Mesenchymal stem cell (in vitro differentiated cells and primary cell): Measurements from ENCODE around the gene SLC9A3.
A peak's percentile ranks its signal among the peaks of the same experiment; 100 is the strongest.

ENCODE experiments used
- DNase-seq: peaks from one replicate; pipeline ENCODE4 v3.0.0-alpha.2; 2013
- H2AFZ ChIP-seq: one replicate; pipeline ENCODE4 v1.6.1; 2013; ENCODE audit warnings: low read depth, mild to moderate bottlenecking, control low read depth, inconsistent platforms, low read length, moderate library complexity
- H2AK5ac ChIP-seq: 2 replicates; pipeline ENCODE4 v1.6.1; 2013; ENCODE audit warnings: low read length, moderate library complexity, mild to moderate bottlenecking, inconsistent platforms; ENCODE audit not compliant: severe bottlenecking
- H2BK120ac ChIP-seq: one replicate; pipeline ENCODE4 v1.6.1; 2013; ENCODE audit warnings: low read depth, mild to moderate bottlenecking, inconsistent platforms, low read length, moderate library complexity
- H2BK12ac ChIP-seq, 2 experiments: one replicate each; pipeline ENCODE4 v1.6.1; 2013; ENCODE audit warnings: inconsistent platforms in 2 of 2, low read length in 2 of 2, mild to moderate bottlenecking in 2 of 2, moderate library complexity in 2 of 2, control low read depth in 1 of 2
- H2BK15ac ChIP-seq: one replicate; pipeline ENCODE4 v1.6.1; 2013; ENCODE audit warnings: mild to moderate bottlenecking, low read depth, inconsistent platforms; ENCODE audit not compliant: poor library complexity, severe bottlenecking
- H2BK5ac ChIP-seq: 2 replicates; pipeline ENCODE4 v1.6.1; 2013; ENCODE audit warnings: low read depth, mild to moderate bottlenecking, low read length, control low read depth, inconsistent platforms; ENCODE audit not compliant: poor library complexity, severe bottlenecking
- H3K14ac ChIP-seq, 2 experiments: one replicate each; pipeline ENCODE4 v1.6.1; 2013; ENCODE audit warnings: inconsistent platforms in 2 of 2, low read length in 2 of 2, control low read depth in 1 of 2, mild to moderate bottlenecking in 1 of 2, moderate library complexity in 1 of 2
- H3K18ac ChIP-seq, 2 experiments: one replicate each; pipeline ENCODE4 v1.6.1; 2013; ENCODE audit warnings: inconsistent platforms in 2 of 2, low read length in 2 of 2, control low read depth in 1 of 2, low read depth in 1 of 2, mild to moderate bottlenecking in 1 of 2
- H3K23ac ChIP-seq, 2 experiments: one replicate each; pipeline ENCODE4 v1.6.1; 2013; ENCODE audit warnings: inconsistent platforms in 2 of 2, low read length in 2 of 2, mild to moderate bottlenecking in 2 of 2, moderate library complexity in 2 of 2, control low read depth in 1 of 2
- H3K27ac ChIP-seq: 2 replicates; pipeline ENCODE4 v1.5.1; 2013; ENCODE audit warnings: mild to moderate bottlenecking, moderate library complexity, low read length, control low read depth, inconsistent platforms; ENCODE audit not compliant: poor library complexity, severe bottlenecking
- H3K27me3 ChIP-seq, 2 experiments: 2 replicates each; pipeline versions ENCODE4 v1.6.1 to v1.7.0; 2013; ENCODE audit warnings: low read length in 2 of 2, mild to moderate bottlenecking in 2 of 2, moderate library complexity in 2 of 2, control low read depth in 1 of 2, inconsistent platforms in 1 of 2; ENCODE audit not compliant: control insufficient read depth in 1 of 2, insufficient read depth in 1 of 2
- H3K36me3 ChIP-seq, 2 experiments: 2 replicates each; pipeline versions ENCODE4 v1.6.1 to v1.7.0; 2013; ENCODE audit warnings: low read length in 2 of 2, control low read depth in 1 of 2, inconsistent platforms in 1 of 2, low read depth in 1 of 2, mild to moderate bottlenecking in 1 of 2; ENCODE audit not compliant: insufficient read depth in 2 of 2, control insufficient read depth in 1 of 2
- H3K4ac ChIP-seq, 2 experiments: one replicate each; pipeline ENCODE4 v1.6.1; 2013; ENCODE audit warnings: inconsistent platforms in 2 of 2, low read length in 2 of 2, mild to moderate bottlenecking in 2 of 2, moderate library complexity in 2 of 2, control low read depth in 1 of 2, low read depth in 1 of 2
- H3K4me1 ChIP-seq: 2 replicates; pipeline ENCODE4 v1.6.1; 2013; ENCODE audit warnings: low read depth, low read length, control low read depth; ENCODE audit not compliant: control insufficient read depth, insufficient read depth
- H3K4me2 ChIP-seq: 2 replicates; pipeline ENCODE4 v1.6.1; 2013; ENCODE audit warnings: low read length, mild to moderate bottlenecking, inconsistent platforms; ENCODE audit not compliant: poor library complexity, severe bottlenecking
- H3K4me3 ChIP-seq, 2 experiments: 2 replicates each; pipeline versions ENCODE4 v1.5.1 to v1.7.0; 2013; ENCODE audit warnings: low read length in 2 of 2, mild to moderate bottlenecking in 2 of 2, control low read depth in 1 of 2, low read depth in 1 of 2; ENCODE audit not compliant: insufficient read depth in 1 of 2
- H3K79me1 ChIP-seq: replicated peaks from 2 replicates; pipeline ENCODE4 v1.6.1; 2013; ENCODE audit warnings: mild to moderate bottlenecking, control low read depth, low read length, inconsistent platforms; ENCODE audit not compliant: poor library complexity, severe bottlenecking
- H3K9ac ChIP-seq: 2 replicates; pipeline ENCODE4 v1.7.0; 2013; ENCODE audit warnings: mild to moderate bottlenecking, low read length, moderate library complexity
- H3K9me3 ChIP-seq: 2 replicates; pipeline ENCODE4 v1.7.0; 2013; ENCODE audit warnings: mild to moderate bottlenecking, low read length; ENCODE audit not compliant: control insufficient read depth
- H4K8ac ChIP-seq: one replicate; pipeline ENCODE4 v1.6.1; 2013; ENCODE audit warnings: inconsistent platforms, mild to moderate bottlenecking, low read length, moderate library complexity
- H4K91ac ChIP-seq: one replicate; pipeline ENCODE4 v1.6.1; 2013; ENCODE audit warnings: mild to moderate bottlenecking, low read length, inconsistent platforms
- WGBS: methylation state at CpG from one replicate; pipeline ENCODE4 v1.1.7; 2013; ENCODE audit warnings: mixed read lengths; 5-methylcytosine and 5-hydroxymethylcytosine counted together

SLC9A3 gene

GRCh38 chr5:463301-463700 lies 60.9 kb downstream of the SLC9A3 start:
- Histone ChIP-seq H3K36me3 (peaks cover 65 to 79% of the 10 kb centered on the region in 2 experiments), H4K91ac (no peak overlapping the region), H3K18ac (no peak overlapping the region), H2AK5ac (no peak overlapping the region), H2BK15ac (no peak overlapping the region), H3K4me2 (no peak overlapping the region), H3K9me3 (no peaks in the 10 kb centered on the region), H3K4ac (no peak overlapping the region), H3K27me3 (no peaks in the 10 kb centered on the region), H3K14ac (no peak overlapping the region), H2AFZ (no peak overlapping the region), H3K23ac (no peak overlapping the region), H3K4me1 (peaks cover 4% of the 10 kb centered on the region), H3K4me3 (no peak overlapping the region), H3K79me1 (peaks cover 23% of the 10 kb centered on the region), H4K8ac (no peak overlapping the region), H2BK5ac (no peak overlapping the region), H2BK120ac (no peak overlapping the region), H2BK12ac (no peak overlapping the region), H3K9ac (no peak overlapping the region), H3K27ac (no peak overlapping the region)
- 81% methylated on average over 7 of the region's 7 CpGs for WGBS
- no peak for DNase-seq

- Histone ChIP-seq H3K9me3 (no peaks in the 10 kb centered on the region), H3K36me3 (peaks cover 72 to 90% of the 10 kb centered on the region in 2 experiments), H2AFZ (no peak overlapping the region), H3K4ac (no peak overlapping the region), H3K79me1 (peaks cover 29% of the 10 kb centered on the region), H2AK5ac (no peak overlapping the region), H3K18ac (no peak overlapping the region), H3K9ac (no peak overlapping the region), H4K8ac (no peak overlapping the region), H2BK15ac (no peak overlapping the region), H3K4me1 (peaks cover 4% of the 10 kb centered on the region), H2BK120ac (no peak overlapping the region), H2BK12ac (no peak overlapping the region), H3K23ac (no peak overlapping the region), H3K27me3 (no peaks in the 10 kb centered on the region), H3K27ac (no peak overlapping the region), H3K4me2 (no peak overlapping the region), H4K91ac (no peak overlapping the region), H3K4me3 (no peak overlapping the region), H3K14ac (no peak overlapping the region), H2BK5ac (no peak overlapping the region)
- no peak for DNase-seq
- WGBS: 95% methylated on average over 17 of the region's 24 CpGs
These were observed 62.2 kb downstream of the SLC9A3 start for GRCh38 chr5:462051-462481.

- no peak overlapping the region for H3K23ac ChIP-seq
- H3K4me3 ChIP-seq: no peak overlapping the region
- DNase-seq: no peak
- H3K9me3 ChIP-seq: no peaks in the 10 kb centered on the region
- H3K18ac ChIP-seq: no peak overlapping the region
- no peak overlapping the region for H2AFZ ChIP-seq
- H2BK15ac ChIP-seq: no peak overlapping the region
- no peak overlapping the region for H2BK120ac ChIP-seq
- no peak overlapping the region for H4K91ac ChIP-seq
- no peak overlapping the region for H2AK5ac ChIP-seq
- H3K9ac ChIP-seq: no peak overlapping the region
- H3K36me3 ChIP-seq: peaks cover 63 to 88% of the 10 kb centered on the region in 2 experiments
- H4K8ac ChIP-seq: no peak overlapping the region
- H3K79me1 ChIP-seq: peaks cover 37% of the 10 kb centered on the region
- no peak overlapping the region for H3K14ac ChIP-seq
- H2BK5ac ChIP-seq: no peak overlapping the region
- no peak overlapping the region for H3K4ac ChIP-seq
- H2BK12ac ChIP-seq: no peak overlapping the region
- WGBS: 91% methylated on average over 8 of the region's 8 CpGs
- H3K27ac ChIP-seq: no peak overlapping the region
- peaks cover 5% of the 10 kb centered on the region for H3K4me1 ChIP-seq
- H3K4me2 ChIP-seq: no peak overlapping the region
- H3K27me3 ChIP-seq: no peaks in the 10 kb centered on the region
These were observed 64.0 kb downstream of the SLC9A3 start for GRCh38 chr5:460273-460625.

GRCh38 chr5:459562-460272 lies 64.5 kb downstream of the SLC9A3 start:
- Histone ChIP-seq H3K27me3 (no peaks in the 10 kb centered on the region), H4K8ac (no peak overlapping the region), H3K4ac (no peak overlapping the region)

More at GRCh38 chr5:459562-460272, 64.5 kb downstream of the SLC9A3 start:
- Histone ChIP-seq H2AK5ac (no peak overlapping the region), H3K4me2 (no peak overlapping the region), H3K9ac (peak overlapping the region; percentile 78), H2AFZ (no peak overlapping the region), H4K91ac (no peak overlapping the region), H2BK120ac (no peak overlapping the region), H3K4me3 (no peak overlapping the region), H3K23ac (no peak overlapping the region), H3K18ac (no peak overlapping the region), H3K36me3 (peaks cover 63 to 89% of the 10 kb centered on the region in 2 experiments), H3K9me3 (no peaks in the 10 kb centered on the region), H2BK5ac (no peak overlapping the region), H3K79me1 (peaks cover 42% of the 10 kb centered on the region), H3K4me1 (peaks cover 5% of the 10 kb centered on the region), H2BK15ac (no peak overlapping the region), H3K14ac (no peak overlapping the region), H2BK12ac (no peak overlapping the region), H3K27ac (no peak overlapping the region)
- no peak for DNase-seq
- WGBS: 96% methylated on average over 21 of the region's 24 CpGs
